Measurements from ENCODE around the gene TNFRSF12A.

Gene TNFRSF12A, protein sequence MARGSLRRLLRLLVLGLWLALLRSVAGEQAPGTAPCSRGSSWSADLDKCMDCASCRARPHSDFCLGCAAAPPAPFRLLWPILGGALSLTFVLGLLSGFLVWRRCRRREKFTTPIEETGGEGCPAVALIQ

DNA sequence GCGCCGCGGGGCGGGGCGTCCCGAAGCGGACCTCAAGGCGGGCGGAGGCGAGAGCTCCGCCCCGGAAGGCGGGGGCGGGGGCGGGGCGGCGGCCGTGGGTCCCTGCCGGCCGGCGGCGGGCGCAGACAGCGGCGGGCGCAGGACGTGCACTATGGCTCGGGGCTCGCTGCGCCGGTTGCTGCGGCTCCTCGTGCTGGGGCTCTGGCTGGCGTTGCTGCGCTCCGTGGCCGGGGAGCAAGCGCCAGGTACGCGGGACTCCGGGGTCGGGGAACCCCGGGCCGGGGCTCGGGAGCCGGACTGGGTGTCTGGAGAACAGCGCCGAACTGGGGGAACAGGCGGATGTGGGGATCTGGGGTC lies at the start of gene TNFRSF12A:
TNFRSF12A (plus strand) TSS at position 122 of the 357 bp plus-strand sequence; CDS start at position 152, 30 bp downstream.
- H3K4me1 ChIP-seq (ENCODE audit: control insufficient read depth, insufficient read depth, low read length): peaks cover 10% of the 10 kb centered on the region

DNA sequence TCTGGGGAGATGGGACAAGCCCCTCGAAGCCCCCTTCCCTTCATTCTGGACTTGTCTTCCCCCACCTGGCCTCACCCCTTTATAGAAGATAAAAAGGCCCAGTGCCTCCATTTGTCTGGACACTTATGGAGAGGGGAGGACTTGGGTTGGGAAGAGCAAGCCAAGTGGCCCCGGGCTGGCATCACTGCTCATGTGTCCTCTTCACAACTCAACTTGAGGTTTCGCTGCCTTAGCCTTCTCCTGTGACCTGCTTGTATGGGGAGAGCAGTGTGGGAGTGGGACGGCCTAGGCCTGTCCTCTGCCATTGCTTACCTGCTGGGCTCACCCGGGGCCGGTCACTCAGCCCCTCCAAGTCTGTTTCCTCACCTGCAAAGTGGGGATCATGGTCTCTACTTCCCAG lies 49.6 kb upstream of the TNFRSF12A start:
- peaks cover 4% of the 10 kb centered on the region for H3K27me3 ChIP-seq (ENCODE audit: control insufficient read depth, insufficient read depth, low read length)
- H3K4me1 ChIP-seq (ENCODE audit: control insufficient read depth, insufficient read depth, low read length): peaks cover 5% of the 10 kb centered on the region
- H3K36me3 ChIP-seq (ENCODE audit: control insufficient read depth, insufficient read depth, low read length): peaks cover 40% of the 10 kb centered on the region
- H3K9me3 ChIP-seq (ENCODE audit: control insufficient read depth, insufficient read depth, low read length): no peaks in the 10 kb centered on the region
- H3K9ac ChIP-seq (ENCODE audit: low read depth, low read length): peak overlapping the region; percentile 37
- peak overlapping the region; percentile 72 for H3K4me3 ChIP-seq (ENCODE audit: low read depth, low read length)

More for the DNA sequence above, at the start of gene TNFRSF12A:
- peak within 1 kb of the TSS; percentile 95 for H3K4me3 ChIP-seq (ENCODE audit: low read depth, low read length)
- peaks cover 18% of the 10 kb centered on the region for H3K36me3 ChIP-seq (ENCODE audit: control insufficient read depth, insufficient read depth, low read length)
- no peaks in the 10 kb centered on the region for H3K9me3 ChIP-seq (ENCODE audit: control insufficient read depth, insufficient read depth, low read length)
- H3K9ac ChIP-seq (ENCODE audit: low read depth, low read length): peak within 1 kb of the TSS; percentile 89
- H3K27me3 ChIP-seq (ENCODE audit: control insufficient read depth, insufficient read depth, low read length): no peaks in the 10 kb centered on the region

DNA sequence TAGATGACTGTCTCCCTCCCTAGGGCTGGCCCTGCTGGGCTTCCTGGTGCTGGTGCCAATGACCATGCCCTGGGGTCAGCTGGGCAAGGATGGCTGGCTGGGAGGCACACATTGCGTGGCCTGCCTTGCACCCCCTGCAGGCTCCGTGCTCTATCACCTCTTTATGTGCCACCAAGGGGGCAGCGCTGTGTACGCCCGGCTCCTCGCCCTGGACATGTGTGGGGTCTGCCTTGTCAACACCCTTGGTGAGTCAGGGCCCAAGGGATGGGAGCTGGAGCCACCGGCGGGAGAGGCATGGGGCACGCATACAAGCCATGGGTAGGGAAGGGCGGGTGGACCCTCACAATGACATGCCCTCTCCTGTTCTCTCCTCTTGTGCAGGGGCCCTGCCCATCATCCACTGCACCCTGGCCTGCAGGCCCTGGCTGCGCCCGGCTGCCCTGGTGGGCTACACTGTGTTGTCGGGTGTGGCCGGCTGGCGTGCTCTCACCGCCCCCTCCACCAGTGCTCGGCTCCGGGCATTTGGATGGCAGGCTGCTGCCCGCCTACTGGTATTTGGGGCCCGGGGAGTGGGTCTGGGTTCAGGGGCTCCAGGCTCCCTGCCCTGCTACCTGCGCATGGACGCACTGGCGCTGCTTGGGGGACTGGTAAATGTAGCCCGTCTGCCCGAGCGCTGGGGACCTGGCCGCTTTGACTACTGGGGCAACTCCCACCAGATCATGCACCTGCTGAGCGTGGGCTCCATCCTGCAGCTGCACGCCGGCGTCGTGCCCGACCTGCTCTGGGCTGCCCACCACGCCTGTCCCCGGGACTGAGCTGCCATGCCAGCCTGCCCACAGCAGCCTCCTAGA lies 48.8 kb upstream of the TNFRSF12A start:
- H3K9me3 ChIP-seq (ENCODE audit: control insufficient read depth, insufficient read depth, low read length): no peaks in the 10 kb centered on the region
- H3K4me3 ChIP-seq (ENCODE audit: low read depth, low read length): peak overlapping the region; percentile 72
- no peak overlapping the region for H3K9ac ChIP-seq (ENCODE audit: low read depth, low read length)
- peaks cover 5% of the 10 kb centered on the region for H3K4me1 ChIP-seq (ENCODE audit: control insufficient read depth, insufficient read depth, low read length)
- peaks cover 46% of the 10 kb centered on the region for H3K36me3 ChIP-seq (ENCODE audit: control insufficient read depth, insufficient read depth, low read length)
- peaks cover 4% of the 10 kb centered on the region for H3K27me3 ChIP-seq (ENCODE audit: control insufficient read depth, insufficient read depth, low read length)

DNA sequence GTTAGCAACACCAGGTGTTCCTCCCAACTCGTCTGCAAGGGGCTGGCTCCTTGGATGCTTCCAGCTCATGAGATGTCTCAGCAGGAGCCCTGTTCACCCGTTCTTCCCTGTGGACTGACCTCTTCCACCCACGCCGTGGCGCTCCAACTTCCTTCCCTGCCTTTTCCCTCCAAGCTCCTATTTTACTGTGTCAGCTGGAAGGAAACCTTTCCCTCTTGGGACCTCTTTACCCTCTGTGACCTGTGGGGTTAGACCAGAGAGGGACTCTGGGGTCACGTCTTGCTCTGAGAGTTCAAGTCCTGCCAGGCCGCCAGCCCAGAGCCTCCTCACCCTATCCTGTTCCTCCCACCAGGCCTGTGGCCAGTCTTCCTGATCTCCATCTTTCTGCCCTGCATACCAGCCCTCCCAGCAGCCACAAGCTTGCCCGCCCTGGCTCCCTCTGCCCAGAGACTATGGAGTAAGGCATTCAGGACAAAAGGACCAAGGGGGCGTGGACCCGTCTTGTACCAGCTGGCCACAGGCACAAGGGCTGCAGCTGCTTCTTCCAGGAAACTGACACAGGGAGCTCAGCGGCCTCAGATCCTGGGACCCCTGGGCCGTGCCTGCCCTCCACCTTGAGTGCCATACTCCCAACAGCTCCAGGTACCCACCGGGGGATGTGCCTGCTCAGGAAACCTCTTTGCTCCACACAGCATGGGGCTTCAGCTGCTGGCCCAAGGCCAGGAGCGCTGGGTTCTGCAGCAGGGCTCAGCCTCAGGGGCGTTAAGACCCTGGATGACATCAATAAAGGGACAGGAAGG lies 48.0 kb upstream of the TNFRSF12A start:
- Histone ChIP-seq H3K9me3 (ENCODE audit: control insufficient read depth, insufficient read depth, low read length) (no peaks in the 10 kb centered on the region), H3K36me3 (ENCODE audit: control insufficient read depth, insufficient read depth, low read length) (peaks cover 54% of the 10 kb centered on the region), H3K4me1 (ENCODE audit: control insufficient read depth, insufficient read depth, low read length) (peaks cover 5% of the 10 kb centered on the region), H3K27me3 (ENCODE audit: control insufficient read depth, insufficient read depth, low read length) (peaks cover 4% of the 10 kb centered on the region), H3K9ac (ENCODE audit: low read depth, low read length) (no peak overlapping the region), H3K4me3 (ENCODE audit: low read depth, low read length) (no peak overlapping the region)

DNA sequence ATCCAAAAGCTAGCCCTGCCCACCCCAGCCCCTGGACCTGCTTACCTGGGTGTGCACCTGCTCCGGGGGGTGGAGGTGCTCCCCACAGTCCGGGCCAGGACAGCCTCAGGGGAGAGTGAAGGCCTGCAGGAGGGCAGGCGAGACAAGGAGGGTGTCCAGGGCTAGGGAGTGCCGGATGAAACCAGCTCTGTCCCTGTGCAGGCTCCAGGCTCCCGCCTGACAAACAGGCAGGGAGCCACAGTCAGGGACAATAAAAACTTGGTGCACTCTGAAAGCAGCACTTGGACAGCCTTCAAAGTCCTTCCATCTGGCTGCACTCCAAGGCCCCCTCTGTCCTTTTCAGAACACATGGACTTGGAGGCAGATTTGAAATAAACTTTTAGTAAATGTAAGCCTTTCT lies 47.1 kb upstream of the TNFRSF12A start:
- Histone ChIP-seq H3K9ac (ENCODE audit: low read depth, low read length) (no peak overlapping the region), H3K36me3 (ENCODE audit: control insufficient read depth, insufficient read depth, low read length) (peaks cover 60% of the 10 kb centered on the region), H3K4me1 (ENCODE audit: control insufficient read depth, insufficient read depth, low read length) (peaks cover 4% of the 10 kb centered on the region), H3K4me3 (ENCODE audit: low read depth, low read length) (no peak overlapping the region), H3K9me3 (ENCODE audit: control insufficient read depth, insufficient read depth, low read length) (no peaks in the 10 kb centered on the region), H3K27me3 (ENCODE audit: control insufficient read depth, insufficient read depth, low read length) (no peaks in the 10 kb centered on the region)

DNA sequence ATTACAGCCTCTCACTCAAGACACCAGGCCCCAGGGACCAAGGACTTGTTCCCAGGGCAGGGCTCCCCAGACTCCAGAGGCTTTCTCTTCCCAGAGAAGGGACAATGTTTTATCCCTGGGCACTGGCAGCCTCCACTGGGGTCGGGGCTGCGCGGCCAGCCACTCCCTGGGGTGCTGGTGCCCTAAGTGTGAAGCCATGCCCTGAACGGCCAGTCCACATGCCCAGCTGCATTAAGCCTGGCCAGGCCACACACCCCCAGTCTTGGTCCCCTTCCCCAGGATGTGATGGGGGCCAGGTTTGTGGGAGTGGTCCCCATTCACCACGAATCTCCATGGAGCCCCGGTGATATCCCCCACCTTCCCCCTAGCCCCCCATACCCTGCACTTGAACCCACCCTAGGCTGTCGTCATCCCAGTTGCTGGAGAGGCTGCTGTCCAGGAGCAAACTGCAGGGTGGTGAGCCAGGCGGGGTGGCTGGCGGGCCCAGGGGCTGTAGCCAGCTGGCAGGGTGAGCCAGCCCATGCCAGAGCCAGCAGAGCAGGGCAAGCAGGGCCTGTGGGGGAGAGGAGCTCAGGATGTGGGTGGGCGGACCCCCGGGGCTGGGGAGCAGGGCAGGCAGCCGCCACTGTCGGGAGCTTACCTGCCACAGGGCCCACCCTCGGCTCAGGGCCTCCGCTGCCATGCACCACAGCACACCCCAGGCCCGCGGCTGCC lies 46.4 kb upstream of the TNFRSF12A start:
- Histone ChIP-seq H3K4me3 (ENCODE audit: low read depth, low read length) (no peak overlapping the region), H3K27me3 (ENCODE audit: control insufficient read depth, insufficient read depth, low read length) (no peaks in the 10 kb centered on the region), H3K9ac (ENCODE audit: low read depth, low read length) (no peak overlapping the region), H3K36me3 (ENCODE audit: control insufficient read depth, insufficient read depth, low read length) (peaks cover 63% of the 10 kb centered on the region), H3K9me3 (ENCODE audit: control insufficient read depth, insufficient read depth, low read length) (no peaks in the 10 kb centered on the region), H3K4me1 (ENCODE audit: control insufficient read depth, insufficient read depth, low read length) (peaks cover 3% of the 10 kb centered on the region)

DNA sequence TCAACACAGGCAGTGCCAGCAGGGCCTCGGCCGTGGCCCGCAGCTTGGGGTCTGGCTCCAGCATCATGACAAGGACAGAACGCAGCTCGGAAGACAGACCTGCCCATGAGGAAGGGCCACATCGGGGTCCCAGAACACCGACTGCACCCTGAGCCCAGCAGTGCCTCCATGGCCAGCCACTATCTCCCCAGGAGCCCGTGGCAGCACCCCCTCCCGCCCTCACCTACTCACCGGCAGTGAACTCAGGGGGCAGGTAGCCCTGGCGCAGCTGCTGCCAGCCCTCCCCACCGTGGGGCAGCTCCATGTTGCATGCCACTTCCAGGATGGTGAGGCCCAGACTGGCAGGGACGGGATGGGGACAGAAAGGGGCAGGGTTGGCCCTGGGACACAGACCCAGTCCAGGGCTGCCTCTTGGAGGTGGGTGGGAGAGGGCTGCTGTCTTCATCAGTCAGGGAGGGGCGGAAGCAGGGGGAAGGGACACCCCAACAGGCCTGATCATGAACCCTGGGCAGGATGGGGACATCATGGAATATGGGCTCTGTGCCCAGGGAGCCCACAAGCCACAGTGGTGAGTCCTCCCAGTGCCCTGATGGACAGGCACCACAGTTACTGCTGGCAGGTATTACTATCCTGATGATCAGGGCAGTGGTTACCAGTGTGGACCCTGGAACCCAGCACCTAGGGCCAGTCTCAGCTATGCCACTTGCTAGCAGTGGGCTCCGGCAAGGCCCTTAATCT lies 45.7 kb upstream of the TNFRSF12A start:
- no peaks in the 10 kb centered on the region for H3K27me3 ChIP-seq (ENCODE audit: control insufficient read depth, insufficient read depth, low read length)
- H3K36me3 ChIP-seq (ENCODE audit: control insufficient read depth, insufficient read depth, low read length): peaks cover 65% of the 10 kb centered on the region
- H3K9me3 ChIP-seq (ENCODE audit: control insufficient read depth, insufficient read depth, low read length): no peaks in the 10 kb centered on the region
- no peak overlapping the region for H3K4me3 ChIP-seq (ENCODE audit: low read depth, low read length)
- H3K4me1 ChIP-seq (ENCODE audit: control insufficient read depth, insufficient read depth, low read length): peaks cover 3% of the 10 kb centered on the region
- no peak overlapping the region for H3K9ac ChIP-seq (ENCODE audit: low read depth, low read length)

DNA sequence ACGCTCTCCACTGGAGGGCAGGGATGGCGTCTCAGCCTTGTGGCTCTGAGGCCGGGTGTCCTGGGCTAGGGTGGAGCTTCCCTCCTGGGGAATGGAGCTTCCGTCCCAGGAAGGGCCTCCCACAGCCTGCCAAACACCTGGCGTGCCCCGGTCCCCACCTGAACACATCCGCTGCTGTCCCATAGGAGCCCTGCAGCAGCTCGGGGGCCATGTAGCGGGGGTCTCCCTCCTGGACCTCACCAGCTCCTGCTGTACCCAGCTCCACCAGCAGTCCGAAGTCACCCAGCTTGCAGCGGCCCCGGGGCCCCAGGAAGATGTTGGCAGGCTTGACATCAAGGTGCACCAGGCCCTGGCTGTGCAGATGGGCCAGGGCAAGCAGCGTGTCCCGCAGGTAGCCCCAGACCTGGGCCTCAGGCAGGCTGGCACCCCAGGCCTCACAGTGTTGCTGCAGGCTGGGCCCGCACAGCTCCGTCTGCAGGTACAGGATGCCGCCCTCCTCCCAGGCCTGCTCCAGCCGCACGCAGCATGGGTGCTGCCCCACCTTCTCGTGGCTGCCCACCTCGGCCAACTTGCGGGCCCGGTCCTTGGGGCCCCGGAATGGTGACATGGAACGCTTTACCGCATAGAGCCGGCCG lies 44.9 kb upstream of the TNFRSF12A start:
- Histone ChIP-seq H3K9me3 (ENCODE audit: control insufficient read depth, insufficient read depth, low read length) (no peaks in the 10 kb centered on the region), H3K27me3 (ENCODE audit: control insufficient read depth, insufficient read depth, low read length) (no peaks in the 10 kb centered on the region), H3K4me1 (ENCODE audit: control insufficient read depth, insufficient read depth, low read length) (peaks cover 3% of the 10 kb centered on the region), H3K9ac (ENCODE audit: low read depth, low read length) (no peak overlapping the region), H3K4me3 (ENCODE audit: low read depth, low read length) (no peak overlapping the region), H3K36me3 (ENCODE audit: control insufficient read depth, insufficient read depth, low read length) (peaks cover 66% of the 10 kb centered on the region)

DNA sequence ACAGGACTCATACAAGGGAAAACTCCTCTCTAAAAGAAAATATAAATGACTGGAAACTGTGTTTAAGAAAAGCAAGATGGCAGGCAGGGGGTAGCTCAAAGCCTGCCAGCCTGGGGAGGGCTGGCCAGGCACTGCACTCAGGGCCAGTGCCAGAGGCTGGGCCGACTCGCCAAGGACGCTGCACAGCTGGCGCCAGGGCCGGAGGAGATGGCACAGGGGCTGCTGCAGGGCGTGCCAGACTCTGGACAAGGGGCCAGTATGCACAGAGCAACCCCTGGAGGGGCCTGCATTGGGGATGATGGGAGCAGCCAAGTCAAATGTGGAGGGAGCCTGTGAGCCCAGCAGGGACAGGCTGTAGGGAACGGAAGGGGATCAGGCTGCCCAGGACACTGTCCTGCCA lies 44.0 kb upstream of the TNFRSF12A start:
- Histone ChIP-seq H3K27me3 (ENCODE audit: control insufficient read depth, insufficient read depth, low read length) (no peaks in the 10 kb centered on the region), H3K36me3 (ENCODE audit: control insufficient read depth, insufficient read depth, low read length) (peaks cover 65% of the 10 kb centered on the region), H3K9me3 (ENCODE audit: control insufficient read depth, insufficient read depth, low read length) (no peaks in the 10 kb centered on the region), H3K9ac (ENCODE audit: low read depth, low read length) (no peak overlapping the region), H3K4me3 (ENCODE audit: low read depth, low read length) (no peak overlapping the region), H3K4me1 (ENCODE audit: control insufficient read depth, insufficient read depth, low read length) (no peaks in the 10 kb centered on the region)

DNA sequence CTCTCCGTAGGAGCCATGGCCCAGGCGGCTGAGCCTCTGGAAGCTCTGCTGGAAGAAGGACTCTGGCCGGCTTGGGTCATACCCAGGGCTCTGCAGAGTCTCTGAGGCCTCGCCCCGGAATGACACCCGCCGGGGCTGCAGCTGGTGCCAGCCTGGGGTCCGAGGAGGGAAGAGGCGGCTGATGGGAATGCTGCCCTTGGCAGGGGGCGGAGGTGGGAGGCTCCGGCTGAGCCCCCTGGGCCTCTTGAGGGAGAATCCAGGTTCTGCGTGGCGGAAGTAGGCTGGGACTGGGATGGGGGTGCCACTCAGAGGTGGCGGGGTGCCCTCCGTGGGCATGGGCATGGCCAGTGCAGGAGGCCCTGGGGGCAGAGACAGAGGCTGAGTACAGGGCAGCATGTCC lies 43.5 kb upstream of the TNFRSF12A start:
- Histone ChIP-seq H3K27me3 (ENCODE audit: control insufficient read depth, insufficient read depth, low read length) (no peaks in the 10 kb centered on the region), H3K9ac (ENCODE audit: low read depth, low read length) (no peak overlapping the region), H3K9me3 (ENCODE audit: control insufficient read depth, insufficient read depth, low read length) (no peaks in the 10 kb centered on the region), H3K36me3 (ENCODE audit: control insufficient read depth, insufficient read depth, low read length) (peaks cover 62% of the 10 kb centered on the region), H3K4me1 (ENCODE audit: control insufficient read depth, insufficient read depth, low read length) (peaks cover 2% of the 10 kb centered on the region), H3K4me3 (ENCODE audit: low read depth, low read length) (no peak overlapping the region)
